GM10266 (cell line): ENCODE measurements around the gene LSAMP.

ENCODE experiments used
- DNase-seq: peaks from one replicate; pipeline ENCODE4 v3.0.0; 2012; ENCODE audit errors: extremely low spot score
- CTCF ChIP-seq: IDR thresholded peaks from 2 replicates; pipeline ENCODE4 v1.5.1; 2012; ENCODE audit warnings: mild to moderate bottlenecking, low read depth; ENCODE audit not compliant: control insufficient read depth, insufficient read depth; ENCODE audit errors: missing control alignments

LSAMP gene

GRCh38 chr3:116263842-116264545, 181.3 kb downstream of the LSAMP start:
- DNase-seq = no peak

DNA sequence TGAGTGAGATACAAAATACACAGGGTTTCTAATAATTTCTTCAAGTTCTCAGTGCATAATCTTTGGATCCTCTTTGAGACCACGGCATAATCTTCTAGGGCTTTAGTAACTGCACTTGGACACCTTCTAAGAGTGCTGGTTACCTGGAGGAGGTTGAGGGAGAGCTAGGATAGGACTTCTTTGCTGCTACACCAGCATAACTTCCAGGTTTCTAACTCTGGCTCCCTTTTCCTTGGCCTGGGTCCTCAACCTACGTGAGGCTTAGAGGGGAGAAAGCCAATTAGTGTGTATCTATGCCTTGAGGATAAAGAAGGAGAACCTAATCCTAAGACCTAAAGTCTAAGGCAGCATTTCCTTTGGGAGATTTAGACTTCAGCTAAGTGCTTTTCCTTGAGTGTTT, 184.8 kb downstream of the LSAMP start:
- no peak for TF ChIP-seq CTCF

More at GRCh38 chr3:116263842-116264545, 181.3 kb downstream of the LSAMP start:
- no peak for TF ChIP-seq CTCF

DNA sequence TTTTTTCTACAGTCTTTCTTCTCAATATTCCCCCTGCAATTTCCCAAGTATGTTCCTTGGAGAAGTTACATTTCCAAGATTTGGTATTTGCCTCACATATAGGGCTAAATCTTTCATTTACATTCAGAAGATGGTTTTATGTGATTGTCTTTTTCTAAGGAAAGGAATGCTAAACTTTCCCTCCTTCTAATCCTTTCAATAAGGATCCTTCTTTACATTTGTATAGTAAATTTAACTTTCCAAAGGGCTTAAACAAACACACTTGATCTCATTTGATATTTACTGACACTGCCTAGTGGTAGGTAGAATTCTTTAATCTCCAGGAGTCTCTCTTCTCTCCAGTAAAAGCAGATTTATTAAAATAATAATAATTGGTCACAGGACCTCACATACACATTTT, 185.3 kb downstream of the LSAMP start:
- no peak for DNase-seq
- no peak for TF ChIP-seq CTCF

More for the DNA sequence above, 184.8 kb downstream of the LSAMP start:
- no peak for DNase-seq

- no peak for DNase-seq
- no peak for TF ChIP-seq CTCF
Observed at GRCh38 chr3:116256843-116257485, 188.3 kb downstream of the LSAMP start.

DNA sequence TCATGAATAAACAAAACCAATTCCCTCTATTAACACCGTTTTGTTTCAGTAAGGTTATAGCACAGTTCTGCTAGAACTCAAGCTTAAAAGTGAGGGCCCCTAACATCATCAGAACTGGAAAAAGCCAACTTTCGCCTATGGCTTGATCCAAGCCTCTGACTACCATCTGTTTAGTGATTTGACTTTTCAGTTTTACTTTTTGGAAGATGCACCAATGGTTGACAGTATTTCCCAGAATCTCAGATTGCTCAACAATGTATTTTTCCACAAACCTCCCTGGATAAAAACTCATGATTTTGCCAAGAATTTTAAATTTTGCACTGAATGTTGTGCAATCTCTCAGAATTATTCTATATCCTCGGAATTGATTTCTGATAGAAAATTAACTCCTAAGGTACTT, 190.7 kb downstream of the LSAMP start:
- DNase-seq = no peak

DNA sequence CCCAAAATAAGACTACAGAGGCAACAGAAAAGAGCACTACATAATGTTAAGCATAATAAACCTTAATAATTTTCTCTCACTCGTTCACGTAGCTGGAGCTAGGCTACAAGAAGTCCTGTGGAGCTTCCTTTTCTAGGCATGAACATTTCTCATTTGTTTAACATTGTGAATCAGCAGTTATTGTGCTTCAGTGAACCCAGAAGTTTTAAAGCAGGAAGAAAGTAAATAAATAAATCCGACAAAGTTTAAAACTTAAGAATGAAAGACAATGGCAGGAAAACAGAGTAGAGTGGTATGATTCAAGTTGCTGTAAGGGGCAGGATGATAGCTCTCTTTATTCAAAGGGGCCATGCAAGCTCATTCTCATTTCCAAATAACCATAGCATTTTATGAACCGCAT, 191.8 kb downstream of the LSAMP start:
- TF ChIP-seq CTCF = no peak
- DNase-seq = no peak

More for the DNA sequence above, 190.7 kb downstream of the LSAMP start:
- no peak for TF ChIP-seq CTCF

- no peak for TF ChIP-seq CTCF
- no peak for DNase-seq
Observed at GRCh38 chr3:116247605-116248004, 197.7 kb downstream of the LSAMP start.
